ENCODE data around the gene KLHDC1.
"Not testable (repeated sequence)": the region's sequence is repeated elsewhere in the genome, so short reads cannot be mapped to it uniquely, and the experiment has no call there.

The KLHDC1 gene, protein sequence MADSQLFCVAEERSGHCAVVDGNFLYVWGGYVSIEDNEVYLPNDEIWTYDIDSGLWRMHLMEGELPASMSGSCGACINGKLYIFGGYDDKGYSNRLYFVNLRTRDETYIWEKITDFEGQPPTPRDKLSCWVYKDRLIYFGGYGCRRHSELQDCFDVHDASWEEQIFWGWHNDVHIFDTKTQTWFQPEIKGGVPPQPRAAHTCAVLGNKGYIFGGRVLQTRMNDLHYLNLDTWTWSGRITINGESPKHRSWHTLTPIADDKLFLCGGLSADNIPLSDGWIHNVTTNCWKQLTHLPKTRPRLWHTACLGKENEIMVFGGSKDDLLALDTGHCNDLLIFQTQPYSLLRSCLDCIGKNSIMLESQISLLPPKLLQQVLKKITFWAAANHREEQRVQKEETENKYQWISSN

DNA sequence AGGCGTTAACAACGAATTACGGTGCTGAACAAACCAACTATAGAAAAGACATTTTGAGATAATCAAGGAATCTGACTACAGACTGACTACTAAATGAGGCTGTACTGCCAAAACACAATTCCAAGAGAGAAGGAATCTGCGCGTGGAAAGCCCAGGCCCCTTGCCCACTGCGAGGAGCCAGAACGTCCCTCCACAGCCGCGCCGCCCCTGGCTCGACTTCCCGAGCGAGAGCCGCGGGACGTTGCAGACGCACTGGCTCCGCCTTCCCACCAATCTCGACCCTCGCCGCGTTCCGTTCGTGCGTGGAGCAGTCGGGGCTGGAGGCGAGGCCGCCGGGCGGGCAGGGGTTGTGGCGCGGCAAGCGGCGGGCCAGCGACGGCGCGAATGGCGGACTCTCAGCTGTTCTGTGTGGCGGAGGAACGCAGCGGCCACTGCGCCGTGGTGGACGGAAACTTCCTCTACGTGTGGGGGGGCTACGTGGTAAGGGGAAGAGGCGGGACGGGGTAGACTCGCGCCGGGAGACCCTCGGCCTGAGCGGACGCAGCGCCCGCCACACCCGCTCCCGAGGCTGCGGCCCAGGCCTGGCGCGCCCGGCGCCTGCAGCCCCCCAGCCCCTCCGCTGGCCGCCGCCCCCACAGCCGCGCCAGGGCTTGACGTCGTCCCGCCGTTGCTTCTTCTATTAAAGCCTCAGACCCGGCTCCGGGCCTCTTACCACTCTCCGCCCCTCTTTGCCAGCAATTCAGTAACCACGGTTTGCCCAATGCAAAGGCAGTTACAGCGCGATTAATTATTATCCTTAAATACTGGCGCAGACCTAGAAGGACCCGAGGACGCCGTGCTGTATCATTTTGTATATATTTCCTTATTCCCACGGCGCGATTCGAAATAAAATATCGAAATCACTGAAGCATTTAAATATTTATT lies at the start of gene KLHDC1:
Gene KLHDC1 (plus strand): TSS at position 310 of the 924 bp plus-strand sequence. CDS start 75 bp downstream, at position 385.
- no peak for TF ChIP-seq ZNF274 (IDR thresholded peaks at IDR 0.05; ENCODE audit: low read depth, low read length)
- peak within 1 kb of the TSS; percentile 67 for H3K4me3 ChIP-seq (ENCODE audit: low read length)

DNA sequence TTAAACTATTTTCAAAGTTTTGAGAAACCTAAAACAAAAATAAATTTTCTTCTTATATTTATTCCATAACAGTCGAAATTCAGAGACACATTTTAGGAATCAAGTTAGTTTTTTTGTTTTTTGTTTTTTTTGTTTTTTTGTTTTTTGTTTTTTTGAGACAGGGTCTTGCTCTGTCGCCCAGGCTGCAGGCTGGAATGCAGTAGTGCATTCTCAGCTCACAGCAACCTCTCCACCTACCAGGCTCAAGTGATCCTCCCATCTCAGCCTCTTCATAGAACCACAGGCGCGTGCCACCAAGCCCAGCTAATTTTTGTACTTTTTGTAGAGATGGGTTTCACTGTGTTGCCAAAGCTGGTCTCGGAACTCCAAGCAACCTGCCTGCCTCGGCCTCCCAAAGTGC lies 39.4 kb upstream of the KLHDC1 start:
- TF ChIP-seq ZNF274 (IDR thresholded peaks at IDR 0.05; ENCODE audit: low read depth, low read length), result no peak
- H3K4me3 ChIP-seq (ENCODE audit: low read length), result no peak overlapping the region

DNA sequence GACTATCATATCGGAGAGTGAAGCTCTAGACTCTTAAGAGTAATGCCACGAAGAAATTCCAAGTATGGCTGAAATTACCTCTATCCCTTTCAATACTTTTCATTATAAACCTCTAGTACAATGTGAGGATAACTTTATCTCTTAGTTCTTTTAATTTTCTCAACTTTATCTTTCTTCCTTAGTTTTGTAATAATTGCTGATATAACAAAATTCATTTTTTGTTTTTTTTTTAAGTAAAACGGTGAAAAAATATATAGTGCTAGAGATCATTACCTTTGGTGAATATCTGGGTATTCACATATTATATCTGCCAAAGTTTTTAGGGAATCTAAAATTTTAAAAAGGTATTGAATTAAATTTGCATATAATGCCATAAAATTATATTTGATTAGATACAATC lies 38.4 kb upstream of the KLHDC1 start:
- H3K4me3 ChIP-seq (ENCODE audit: low read length), result no peak overlapping the region
- TF ChIP-seq ZNF274 (IDR thresholded peaks at IDR 0.05; ENCODE audit: low read depth, low read length), result no peak

DNA sequence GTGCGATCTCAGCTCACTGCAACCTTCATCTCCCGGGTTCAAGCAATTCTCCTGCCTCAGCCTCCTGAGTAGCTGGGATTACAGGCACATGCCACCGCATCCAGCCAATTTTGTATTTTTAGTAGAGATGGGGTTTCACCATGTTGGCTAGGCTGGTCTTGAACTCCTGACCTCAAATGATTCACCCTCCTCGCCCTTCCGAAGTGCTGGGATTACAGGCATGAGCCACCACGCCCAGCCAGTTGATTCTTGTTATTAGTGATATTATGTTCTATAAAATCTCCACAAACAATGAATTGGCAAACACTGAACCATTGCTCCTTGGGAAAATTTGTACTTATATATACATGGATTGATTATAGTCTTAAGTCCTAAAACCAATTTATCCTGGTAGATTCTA lies 35.4 kb upstream of the KLHDC1 start:
- not testable (repeated sequence) for H3K4me3 ChIP-seq (ENCODE audit: low read length)

DNA sequence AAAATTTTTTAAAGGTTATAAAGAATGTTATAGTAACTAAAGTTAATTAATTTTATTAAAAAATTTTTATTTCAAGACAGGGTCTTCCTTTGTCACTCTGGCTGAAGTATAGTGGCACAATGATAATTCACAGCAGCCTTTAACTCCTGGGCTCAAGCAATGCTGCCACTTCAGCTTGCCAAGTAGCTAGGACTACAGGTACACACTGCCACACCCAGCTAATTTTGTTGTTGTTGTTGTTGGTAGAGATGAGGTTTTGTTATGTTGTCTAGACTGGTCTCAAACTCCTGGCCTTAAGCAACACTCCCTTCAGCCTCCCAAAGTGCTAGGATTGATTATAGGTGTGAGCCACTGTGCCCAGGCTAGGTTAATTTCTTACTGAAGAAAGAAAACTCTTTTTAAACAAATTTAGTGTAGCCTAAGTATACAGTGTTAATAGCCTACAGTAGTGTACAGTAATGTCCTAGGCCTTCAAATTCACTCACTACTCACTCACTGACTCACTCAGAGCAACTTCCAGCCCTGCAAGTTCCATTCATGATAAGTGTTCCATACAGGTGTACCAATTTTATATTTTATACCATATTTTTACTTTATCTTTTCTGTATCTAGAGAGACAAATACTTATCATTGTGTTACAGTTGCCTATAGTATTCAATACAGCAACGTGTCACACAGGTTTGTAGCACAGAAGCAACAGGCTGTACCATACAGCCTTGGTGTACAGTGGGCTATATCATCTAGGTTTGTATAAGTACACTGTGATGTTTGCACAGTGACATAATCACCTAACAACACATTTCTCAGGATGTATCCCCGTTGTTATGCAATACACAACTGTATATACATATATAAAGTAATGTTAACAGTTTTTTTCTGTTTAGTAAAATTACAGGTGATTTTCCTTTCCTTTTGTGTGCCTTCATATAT lies 33.1 kb upstream of the KLHDC1 start:
- H3K4me3 ChIP-seq (ENCODE audit: low read length), result no peak overlapping the region
- TF ChIP-seq ZNF274 (IDR thresholded peaks at IDR 0.05; ENCODE audit: low read depth, low read length), result no peak

DNA sequence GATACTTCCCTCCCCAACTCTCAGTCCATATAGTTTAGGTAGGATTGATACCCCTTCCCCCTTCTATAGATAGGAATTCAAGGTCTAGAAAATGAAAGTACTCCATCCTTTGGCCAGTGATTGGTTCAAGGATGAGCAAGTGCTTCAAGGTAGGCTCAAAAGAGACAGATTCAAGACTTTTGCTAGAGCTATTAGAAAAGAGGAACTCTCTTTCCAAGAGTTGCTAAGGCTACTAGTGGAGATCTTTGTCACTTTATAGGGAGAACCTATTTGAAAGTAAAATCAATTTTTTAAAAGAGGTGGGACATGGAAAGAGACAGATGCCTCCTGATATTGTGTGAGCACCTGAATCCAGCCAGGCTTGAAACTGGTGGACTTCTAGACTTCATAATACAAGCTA lies 22.4 kb upstream of the KLHDC1 start:
- H3K4me3 ChIP-seq (ENCODE audit: low read length), result no peak overlapping the region
- TF ChIP-seq ZNF274 (IDR thresholded peaks at IDR 0.05; ENCODE audit: low read depth, low read length), result no peak

DNA sequence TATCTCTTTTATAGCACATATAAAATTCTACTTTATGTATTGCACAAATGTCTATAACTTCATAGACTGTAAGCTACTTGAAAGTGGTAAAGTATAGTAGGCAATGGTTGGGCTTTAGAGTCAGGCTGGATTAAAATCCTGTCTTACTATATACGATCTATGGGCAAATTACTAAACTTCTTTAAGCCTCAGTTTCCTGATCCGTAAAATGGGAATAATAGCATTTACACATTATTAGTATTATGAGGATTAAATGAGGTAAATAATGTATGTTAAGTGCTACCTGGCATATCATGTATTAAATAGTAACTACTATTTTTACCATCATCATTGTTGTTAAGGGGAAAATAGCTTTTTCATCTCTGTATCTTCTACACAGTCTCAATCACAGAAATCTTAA lies 19.3 kb upstream of the KLHDC1 start:
- no peak overlapping the region for H3K4me3 ChIP-seq (ENCODE audit: low read length)
- TF ChIP-seq ZNF274 (IDR thresholded peaks at IDR 0.05; ENCODE audit: low read depth, low read length), result no peak

DNA sequence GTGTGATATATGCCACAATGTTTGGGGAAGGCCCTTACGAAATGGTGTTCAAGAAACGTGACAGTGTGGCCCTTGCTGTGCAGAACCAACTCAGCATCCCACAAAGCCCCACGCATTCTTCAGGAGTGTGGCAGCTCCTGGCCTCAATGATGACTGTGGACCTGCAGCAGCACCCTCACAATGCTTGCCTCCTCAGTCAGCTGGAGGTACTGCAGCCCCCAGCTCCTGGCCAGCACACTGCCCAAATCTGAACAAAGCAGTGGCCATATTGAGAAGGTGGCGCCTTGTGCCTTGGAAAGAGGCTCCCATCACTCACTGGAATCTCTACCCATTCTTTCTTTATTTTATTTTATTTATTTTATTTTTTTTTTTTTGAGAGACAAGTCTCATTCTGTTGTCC lies 15.3 kb upstream of the KLHDC1 start:
- no peak overlapping the region for H3K4me3 ChIP-seq (ENCODE audit: low read length)
- TF ChIP-seq ZNF274 (IDR thresholded peaks at IDR 0.05; ENCODE audit: low read depth, low read length), result no peak

DNA sequence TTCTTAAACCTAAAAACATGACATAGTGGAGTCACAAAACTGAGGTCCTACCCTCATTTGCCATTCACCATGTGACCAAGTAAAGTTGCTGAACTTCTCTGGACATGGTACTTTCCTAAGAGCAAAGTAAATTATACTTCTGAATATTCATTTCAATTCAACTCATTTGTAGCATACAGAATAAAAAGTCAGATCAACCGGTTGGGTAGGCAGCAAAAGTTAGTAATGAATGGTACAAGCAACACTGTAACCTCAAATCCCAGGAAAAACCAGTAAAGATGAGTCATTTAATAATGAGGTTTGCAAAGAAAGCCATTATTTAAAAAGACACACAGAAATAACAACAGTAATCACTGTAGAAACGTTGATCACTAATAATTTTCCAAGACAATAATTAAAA lies 13.6 kb upstream of the KLHDC1 start:
- H3K4me3 ChIP-seq (ENCODE audit: low read length), result no peak overlapping the region
- TF ChIP-seq ZNF274 (IDR thresholded peaks at IDR 0.05; ENCODE audit: low read depth, low read length), result no peak

DNA sequence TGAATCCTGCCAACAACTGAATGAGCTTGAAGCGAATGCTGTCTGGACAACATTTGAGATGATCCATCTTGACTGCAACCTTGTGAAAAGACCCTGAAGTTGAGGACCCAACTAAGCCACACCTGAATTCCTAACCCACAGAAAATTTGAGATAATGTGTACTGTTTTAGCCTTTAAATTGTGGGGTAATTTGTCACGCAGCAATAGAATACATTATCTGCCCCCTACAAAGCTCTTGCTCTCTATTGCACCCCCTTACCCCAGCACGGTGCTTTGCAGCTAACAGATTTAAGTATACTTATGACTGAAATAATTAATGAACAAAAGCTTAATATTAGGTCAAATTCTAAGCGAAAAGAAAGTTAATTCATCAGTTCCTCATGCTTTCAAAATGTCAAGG lies 6.5 kb upstream of the KLHDC1 start:
- TF ChIP-seq ZNF274 (IDR thresholded peaks at IDR 0.05; ENCODE audit: low read depth, low read length), result no peak
- no peak overlapping the region for H3K4me3 ChIP-seq (ENCODE audit: low read length)

DNA sequence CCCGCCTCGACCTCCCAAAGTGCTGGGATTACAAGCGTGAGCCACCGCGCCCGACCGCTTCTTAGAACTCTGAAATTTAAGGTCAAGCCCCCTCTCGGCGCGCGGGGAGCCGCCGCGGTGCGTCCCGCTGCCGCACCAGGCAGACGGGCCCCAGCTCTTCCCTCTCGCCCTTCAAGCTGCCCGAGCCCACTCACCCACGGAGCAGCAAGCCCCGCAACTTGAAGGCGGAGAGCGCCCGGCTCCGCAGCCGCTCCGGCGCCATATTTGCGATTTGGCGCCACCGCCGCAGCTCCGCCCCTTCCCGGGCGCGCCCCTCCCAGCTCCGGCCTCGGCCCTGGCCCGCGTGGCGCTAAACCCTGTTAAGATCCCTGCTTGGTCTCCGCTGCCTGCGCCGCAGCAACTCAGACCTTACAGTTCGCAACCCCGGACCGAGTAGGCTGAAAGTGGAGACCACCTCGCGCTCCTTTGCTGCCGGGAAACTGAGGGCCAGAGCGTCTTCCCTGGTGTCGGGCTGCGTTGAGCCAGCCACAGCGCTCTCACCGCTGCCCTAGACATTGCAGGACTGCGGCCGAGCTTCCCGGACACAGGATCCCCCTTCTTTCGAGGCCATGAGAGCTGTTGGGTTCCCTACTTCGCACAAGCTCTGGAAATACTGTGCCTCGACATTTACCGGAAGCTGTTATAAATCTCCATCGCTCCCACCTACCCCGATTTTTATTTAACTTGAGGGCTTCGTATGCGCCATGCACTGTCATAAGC lies 4.8 kb upstream of the KLHDC1 start, which contains the start of gene POLE2:
Gene POLE2 (minus strand): TSS at position 273 of the 759 bp plus-strand sequence. CDS start 11 bp downstream, at position 262.
- TF ChIP-seq ZNF274 (IDR thresholded peaks at IDR 0.05; ENCODE audit: low read depth, low read length), result no peak
- H3K4me3 ChIP-seq (ENCODE audit: low read length), result peak within 1 kb of the TSS; percentile 94

DNA sequence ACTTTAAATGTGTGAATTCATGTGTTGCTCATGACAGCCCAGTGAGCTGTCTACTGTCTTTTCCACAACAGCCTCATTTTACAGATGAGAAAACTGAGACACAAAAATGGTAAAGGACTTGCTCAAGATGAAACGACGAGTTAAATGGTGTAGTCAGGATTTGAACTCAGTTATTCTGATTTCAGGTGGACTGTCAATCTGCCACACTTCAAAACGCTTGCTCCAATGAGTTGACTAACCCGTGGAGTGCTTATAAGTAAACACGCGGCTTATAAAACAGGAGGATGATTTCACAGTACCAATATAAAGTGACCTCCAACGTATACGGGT lies 4.3 kb upstream of the KLHDC1 start:
- TF ChIP-seq ZNF274 (IDR thresholded peaks at IDR 0.05; ENCODE audit: low read depth, low read length), result no peak

DNA sequence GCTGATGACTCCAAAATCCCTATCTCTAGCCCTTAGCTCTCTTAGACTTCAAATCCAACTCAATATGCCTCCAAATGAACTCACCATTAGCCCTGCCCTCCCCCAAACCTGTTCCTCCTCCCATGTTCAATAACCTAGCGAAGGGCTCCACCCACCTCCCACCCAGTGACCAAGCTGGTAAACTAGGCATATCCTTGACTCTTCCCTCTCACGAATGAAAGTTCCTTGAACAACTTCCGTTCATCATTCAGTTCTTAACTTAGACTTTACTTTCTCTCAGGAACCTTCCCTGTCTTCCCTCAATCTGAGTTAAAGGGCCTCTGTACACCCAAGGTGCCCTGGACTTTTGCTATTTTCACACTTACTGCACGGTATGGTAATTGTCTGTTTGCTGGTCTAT lies 1.9 kb upstream of the KLHDC1 start:
- no peak for TF ChIP-seq ZNF274 (IDR thresholded peaks at IDR 0.05; ENCODE audit: low read depth, low read length)

More for the DNA sequence above, 4.3 kb upstream of the KLHDC1 start:
- H3K4me3 ChIP-seq (ENCODE audit: low read length), result no peak overlapping the region; the same call in 1 of the 2 replicates

More for the DNA sequence above, 1.9 kb upstream of the KLHDC1 start:
- no peak overlapping the region for H3K4me3 ChIP-seq (ENCODE audit: low read length)
